ENCODE results near the gene RTP2.

Gene RTP2, protein sequence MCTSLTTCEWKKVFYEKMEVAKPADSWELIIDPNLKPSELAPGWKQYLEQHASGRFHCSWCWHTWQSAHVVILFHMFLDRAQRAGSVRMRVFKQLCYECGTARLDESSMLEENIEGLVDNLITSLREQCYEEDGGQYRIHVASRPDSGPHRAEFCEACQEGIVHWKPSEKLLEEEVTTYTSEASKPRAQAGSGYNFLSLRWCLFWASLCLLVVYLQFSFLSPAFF

DNA sequence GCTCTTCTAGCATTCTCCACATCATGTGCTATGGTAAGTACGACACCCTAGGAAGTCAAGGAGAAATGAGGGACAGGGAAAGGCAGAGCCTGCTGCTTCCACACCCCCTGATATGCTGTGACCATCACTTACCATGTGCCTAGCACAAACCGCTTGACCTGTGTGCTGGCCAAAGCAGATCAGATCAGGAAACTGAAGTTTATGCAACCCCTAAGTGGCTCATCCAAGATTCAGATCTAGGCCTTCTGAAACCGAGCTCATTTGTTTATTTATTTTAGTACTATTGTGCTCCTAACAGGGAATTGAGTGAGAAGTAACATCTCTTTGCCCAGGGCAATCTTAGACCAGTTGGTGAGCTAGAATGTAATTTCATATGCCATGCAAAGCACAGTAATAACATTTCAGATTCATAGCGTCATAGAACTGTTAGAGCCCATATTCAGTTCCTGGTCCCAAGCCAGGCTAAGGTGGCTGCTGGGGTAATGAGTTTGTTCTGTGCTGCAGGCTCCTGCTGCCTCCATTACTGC is at the start of gene RTP2:
RTP2 (minus strand) TSS at position 51 of the 527 bp plus-strand sequence. CDS start 429 bp downstream, outside the sequence.
- in situ Hi-C loops (cut with HindIII; ENCODE audit: low sequenced_read_pairs): no loop called here

DNA sequence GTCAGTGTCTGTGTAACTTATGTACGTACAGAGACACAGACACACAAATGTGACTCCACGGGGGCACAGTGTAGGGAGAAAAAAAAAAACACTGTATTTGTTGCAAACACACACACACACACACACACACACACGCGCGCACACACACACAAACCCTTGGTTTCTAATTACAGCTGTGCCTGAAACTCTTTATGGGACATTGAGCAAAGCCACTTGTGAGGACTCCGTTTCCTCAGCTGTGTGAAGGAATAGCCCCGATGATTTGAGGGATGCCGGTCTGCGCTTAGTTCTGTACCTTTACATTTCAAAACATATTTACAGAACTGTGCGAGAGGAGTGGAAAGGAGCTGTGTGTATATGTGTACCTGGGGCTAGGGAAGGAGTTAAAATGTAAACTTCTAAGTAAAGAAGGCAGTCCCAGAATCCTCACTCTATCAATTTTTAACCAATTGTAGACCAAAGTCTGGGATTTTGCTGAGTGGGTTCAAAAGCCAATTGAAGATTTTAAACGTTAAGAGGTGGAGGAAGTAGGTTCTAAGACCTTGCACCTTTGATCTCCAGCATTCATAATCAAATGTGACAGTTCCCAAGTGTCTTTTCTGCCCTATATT is 48.3 kb upstream of the RTP2 start:
- in situ Hi-C loops (cut with HindIII; ENCODE audit: low sequenced_read_pairs): no loop called here

DNA sequence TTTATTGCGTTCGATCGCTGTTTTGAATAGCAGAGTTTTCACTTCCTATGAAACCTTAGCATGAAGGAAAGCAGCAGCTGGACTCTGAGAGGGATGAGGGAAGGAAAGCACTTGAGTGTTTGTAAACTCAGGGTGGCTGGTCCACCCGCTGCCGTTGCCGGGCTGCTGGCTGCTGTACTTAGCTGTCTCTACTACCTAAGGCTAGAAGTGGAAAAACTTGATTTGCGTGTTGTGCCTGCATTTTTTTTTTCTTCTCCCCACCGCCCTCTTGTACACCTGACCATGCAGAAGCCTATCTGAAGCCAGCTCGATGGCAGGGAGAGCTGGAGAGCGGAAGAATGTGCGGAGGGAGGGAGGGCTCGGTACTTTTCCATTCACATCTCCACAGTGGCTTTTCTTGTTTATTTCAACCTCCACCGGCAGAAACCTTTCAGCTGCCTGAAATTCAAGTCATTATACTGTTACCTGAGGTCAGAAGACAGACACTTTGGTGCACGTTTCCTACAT is 47.7 kb upstream of the RTP2 start:
- in situ Hi-C loops (cut with HindIII; ENCODE audit: low sequenced_read_pairs): no loop called here

DNA sequence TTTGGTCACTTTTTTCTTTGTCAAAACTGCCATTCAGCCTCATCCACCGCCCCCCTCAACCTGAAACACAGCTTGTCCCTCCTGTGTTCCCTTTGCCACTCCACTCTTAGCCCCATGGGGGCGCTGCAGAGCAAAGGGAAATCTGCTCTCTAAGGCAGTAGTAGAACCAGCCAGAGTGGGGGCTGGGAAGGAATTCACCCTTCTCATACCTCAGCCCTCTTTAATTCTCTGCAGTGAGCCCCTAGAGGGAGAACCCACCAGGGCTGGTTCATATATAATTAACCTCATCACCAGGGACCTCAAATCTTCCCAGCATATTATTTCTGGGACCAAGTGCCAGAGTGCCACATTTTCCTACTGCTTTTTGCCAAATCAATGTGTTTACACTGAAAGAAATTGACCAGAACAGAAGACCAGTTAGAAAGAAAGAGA is 45.7 kb upstream of the RTP2 start:
- in situ Hi-C loops (cut with HindIII; ENCODE audit: low sequenced_read_pairs): loop anchor here (10.0 to 25.0 kb wide), 4 partner anchors 167 to 664 kb away; no protein-coding TSS in a partner anchor

DNA sequence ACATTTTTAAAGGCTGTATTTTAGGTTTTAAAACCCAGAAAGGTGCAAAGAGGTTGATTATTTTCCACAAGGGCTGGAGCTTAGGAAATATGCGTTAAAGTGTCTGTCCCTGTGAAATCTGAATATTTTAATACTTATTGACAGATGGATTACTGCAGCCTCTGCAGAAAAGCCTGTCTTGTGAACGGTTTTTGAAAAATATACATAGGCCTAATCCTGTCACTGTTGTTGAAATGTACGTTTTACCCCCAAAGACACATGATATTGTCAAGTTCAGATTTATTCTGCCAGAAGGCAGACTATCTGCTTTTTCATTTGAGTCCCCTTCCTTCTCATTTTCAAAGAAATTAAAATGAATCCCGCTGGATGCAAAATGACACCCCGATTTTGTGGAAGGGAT is 45.1 kb upstream of the RTP2 start:
- in situ Hi-C loops (cut with HindIII; ENCODE audit: low sequenced_read_pairs): loop anchor here (10.0 to 25.0 kb wide), 4 partner anchors 167 to 665 kb away; no protein-coding TSS in a partner anchor

DNA sequence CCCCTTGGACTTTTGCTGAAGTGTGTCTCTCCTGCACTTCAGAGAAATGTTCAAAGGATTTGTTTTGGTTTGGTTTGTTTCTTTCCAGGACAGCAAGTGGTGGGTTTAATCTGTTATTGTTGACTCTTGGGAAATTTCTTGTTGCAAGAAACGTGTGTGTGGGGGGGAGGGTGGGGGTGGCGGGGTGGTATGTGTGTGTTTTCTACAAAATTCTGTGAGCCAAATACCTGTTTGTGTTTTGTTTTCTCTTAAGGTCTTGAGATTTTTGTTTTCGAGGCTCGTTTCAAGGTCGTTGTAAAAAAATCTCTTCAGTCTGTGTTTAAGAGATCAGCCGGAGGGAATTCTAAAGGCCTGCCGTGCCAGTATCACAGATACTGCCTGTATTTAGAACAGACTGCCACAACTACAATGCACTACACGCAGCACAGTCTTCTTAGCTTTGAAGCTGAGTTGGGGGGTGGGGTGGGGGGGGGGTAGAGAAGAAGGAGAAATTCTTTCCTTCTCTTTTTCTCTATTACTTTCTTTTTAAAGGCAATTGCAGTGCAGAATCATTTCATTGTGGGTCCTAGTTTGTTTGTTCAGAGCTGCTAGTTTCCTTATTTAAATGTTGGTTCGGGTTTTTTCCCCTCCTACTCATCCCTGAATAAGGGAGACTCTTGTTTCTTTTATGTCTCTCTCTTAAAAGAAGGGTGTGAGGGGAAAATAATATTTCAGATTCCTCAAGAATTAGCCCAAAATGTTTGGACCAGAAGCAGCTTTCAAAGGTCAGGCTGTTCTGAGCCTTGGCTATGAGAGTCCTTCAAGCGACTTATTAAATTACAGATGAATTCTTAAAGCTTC is 44.3 kb upstream of the RTP2 start:
- in situ Hi-C loops (cut with HindIII; ENCODE audit: low sequenced_read_pairs): loop anchor here (10.0 to 25.0 kb wide), 4 partner anchors 168 to 666 kb away; no protein-coding TSS in a partner anchor

- in situ Hi-C loops (cut with HindIII; ENCODE audit: low sequenced_read_pairs): loop anchor here (10.0 to 25.0 kb wide), 4 partner anchors 169 to 666 kb away; no protein-coding TSS in a partner anchor
Observed at GRCh38 chr3:187746059-187746441, 43.7 kb upstream of the RTP2 start.

DNA sequence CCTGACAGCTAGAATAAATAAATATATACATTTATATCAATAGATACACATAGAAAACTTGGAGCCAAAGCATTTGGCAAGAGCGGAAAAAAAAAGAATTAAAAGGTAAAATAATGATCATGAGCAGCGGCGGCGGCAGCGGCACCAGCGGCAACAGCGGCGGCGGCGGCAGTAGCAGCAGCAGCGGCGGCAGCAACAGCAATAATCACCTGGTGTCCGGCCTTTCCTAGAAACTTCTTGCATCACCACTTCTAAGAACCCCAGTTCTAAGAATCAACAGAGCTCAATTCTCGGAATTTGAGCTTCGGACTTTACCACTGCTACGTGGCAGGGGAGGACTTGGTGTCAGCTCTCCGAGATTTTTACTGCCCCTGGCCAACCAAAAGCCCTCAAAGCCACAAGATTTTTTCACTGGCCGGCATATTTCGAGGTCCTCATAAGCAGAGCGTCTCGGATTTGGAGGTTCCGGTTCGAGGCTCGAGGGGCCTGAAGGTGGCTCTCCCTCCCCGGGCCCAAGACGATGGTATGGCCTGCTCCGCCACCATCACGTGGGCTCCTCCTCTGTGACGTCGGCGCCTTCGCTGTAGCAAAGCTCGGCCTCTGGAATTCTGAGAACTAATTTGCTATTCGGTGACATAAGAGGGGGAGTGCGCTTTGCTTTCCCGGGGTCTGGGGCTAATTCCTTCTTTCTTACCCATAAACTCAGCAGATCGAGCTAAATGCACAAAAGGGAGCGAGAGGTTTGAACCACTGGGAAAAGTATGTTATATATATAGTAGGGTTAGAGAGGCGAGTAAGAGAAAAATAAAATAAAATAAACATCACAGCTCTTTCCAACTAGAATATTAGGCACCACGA is 43.1 kb upstream of the RTP2 start, which contains the start of gene BCL6:
BCL6 (minus strand) TSS at position 268 of the 858 bp plus-strand sequence. CDS start 11,775 bp downstream, outside the sequence.
- in situ Hi-C loops (cut with HindIII; ENCODE audit: low sequenced_read_pairs): loop anchor here (10.0 to 25.0 kb wide), 4 partner anchors 169 to 667 kb away; no protein-coding TSS in a partner anchor

GRCh38 chr3:187744169-187745151 is 42.1 kb upstream of the RTP2 start:
- in situ Hi-C loops (cut with HindIII; ENCODE audit: low sequenced_read_pairs): loop anchor here (5.0 to 25.0 kb wide), 5 partner anchors 170 to 1208 kb away; no protein-coding TSS in a partner anchor

GRCh38 chr3:187743195-187744141 is 41.1 kb upstream of the RTP2 start:
- in situ Hi-C loops (cut with HindIII; ENCODE audit: low sequenced_read_pairs): loop anchor here (5.0 to 25.0 kb wide), 5 partner anchors 171 to 1209 kb away; no protein-coding TSS in a partner anchor

- in situ Hi-C loops (cut with HindIII; ENCODE audit: low sequenced_read_pairs): loop anchor here (5.0 to 25.0 kb wide), 5 partner anchors 172 to 1210 kb away; no protein-coding TSS in a partner anchor
Observed at GRCh38 chr3:187742351-187743171, 40.2 kb upstream of the RTP2 start.

DNA sequence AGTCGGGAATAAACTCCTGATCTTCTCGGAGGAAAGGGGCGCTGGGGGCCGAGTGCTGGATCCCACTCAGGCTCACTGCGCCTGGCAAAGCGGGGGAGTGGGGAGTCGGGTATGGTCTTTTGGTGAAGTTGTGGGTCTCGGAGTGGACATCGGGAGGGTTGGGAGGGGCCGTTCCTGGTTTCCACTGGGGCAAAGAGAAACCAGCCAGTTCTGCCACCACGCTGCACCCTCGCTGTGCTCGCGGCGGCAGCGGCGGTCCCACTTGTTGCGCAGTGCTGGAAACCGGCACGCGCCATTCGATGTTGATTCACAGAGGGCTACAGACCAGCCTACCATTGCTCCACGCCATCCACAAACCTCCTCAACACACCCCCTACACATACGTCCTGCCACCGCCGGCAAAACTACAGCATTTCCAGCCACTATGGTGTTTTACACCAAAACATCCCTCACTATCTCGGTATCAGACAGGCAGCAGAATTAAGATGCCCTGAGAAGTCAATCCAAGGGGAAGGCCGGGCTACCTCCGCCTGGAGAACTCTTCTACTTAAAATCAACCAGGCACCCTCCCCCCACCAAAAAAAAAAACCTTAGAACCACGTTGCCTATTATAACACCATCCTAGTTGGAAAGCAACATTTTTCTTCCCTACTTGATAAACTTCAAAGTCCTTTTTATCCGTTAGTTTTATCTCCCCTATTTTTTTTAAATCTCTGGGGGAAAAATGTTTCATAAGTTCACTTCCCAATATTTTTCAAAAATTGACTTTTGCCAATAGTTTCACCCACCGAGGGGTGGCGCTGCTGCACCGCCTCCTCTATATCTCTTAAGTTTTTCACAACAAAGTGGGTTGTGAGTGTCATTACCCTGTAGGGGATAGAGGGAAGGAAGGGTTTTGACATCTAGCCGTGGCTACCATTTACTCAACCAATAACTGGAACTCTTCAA is 39.3 kb upstream of the RTP2 start:
- in situ Hi-C loops (cut with HindIII; ENCODE audit: low sequenced_read_pairs): loop anchor here (5.0 to 25.0 kb wide), 5 partner anchors 173 to 1211 kb away; no protein-coding TSS in a partner anchor

GRCh38 chr3:187740421-187741399 is 38.4 kb upstream of the RTP2 start:
- in situ Hi-C loops (cut with HindIII; ENCODE audit: low sequenced_read_pairs): loop anchor here (5.0 to 25.0 kb wide), 5 partner anchors 174 to 1212 kb away; no protein-coding TSS in a partner anchor
